ENCODE data around the gene SLC7A5.
A peak's percentile ranks its signal among the peaks of the same experiment; 100 is the strongest.

The SLC7A5 gene

DNA sequence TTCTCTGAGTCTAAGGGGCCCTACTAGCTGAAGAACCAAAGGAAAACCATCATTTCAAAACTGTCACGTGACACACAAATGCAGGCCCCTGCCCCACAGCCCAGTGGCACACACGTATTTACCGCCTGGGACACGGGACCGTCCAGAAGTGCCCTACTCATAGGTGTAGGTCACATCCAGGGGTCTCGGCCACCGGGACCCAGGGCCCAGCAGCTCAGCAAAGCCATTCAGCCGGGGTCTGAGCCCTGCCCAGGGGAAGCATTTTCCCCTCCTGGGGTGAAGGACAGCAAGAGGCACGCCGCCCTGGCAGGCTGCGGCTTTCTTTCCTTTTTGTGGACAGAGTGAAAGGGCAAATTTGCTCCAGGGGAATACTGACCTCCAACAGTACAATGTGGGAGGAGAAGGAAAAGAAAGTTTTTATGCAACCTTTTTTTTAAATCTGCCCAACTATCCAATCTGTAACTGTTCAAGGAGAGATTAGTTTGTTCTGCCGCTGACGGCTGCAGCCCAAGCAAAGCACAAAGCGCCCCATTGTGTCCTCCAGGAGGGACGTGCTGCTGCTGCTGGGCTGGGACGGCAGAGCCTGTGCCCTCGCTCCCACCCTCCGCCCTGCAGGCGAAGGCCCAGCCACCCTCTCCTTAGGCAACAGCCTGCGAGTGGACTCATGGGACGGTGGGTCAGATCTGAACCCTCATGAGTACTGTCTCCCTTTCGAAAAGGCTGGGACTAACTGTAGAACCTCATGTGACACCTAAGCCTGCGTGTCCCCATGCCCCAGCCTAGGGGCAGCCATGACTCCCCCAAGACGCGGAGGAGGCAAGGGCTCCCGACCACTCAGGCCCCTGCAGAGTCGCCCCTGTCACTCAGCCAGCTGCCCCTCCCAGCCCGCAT lies 21.3 kb downstream of the SLC7A5 start:
- peak in 50 of 56 donors; percentile 13 to 81 (median 62) for DNase-seq

DNA sequence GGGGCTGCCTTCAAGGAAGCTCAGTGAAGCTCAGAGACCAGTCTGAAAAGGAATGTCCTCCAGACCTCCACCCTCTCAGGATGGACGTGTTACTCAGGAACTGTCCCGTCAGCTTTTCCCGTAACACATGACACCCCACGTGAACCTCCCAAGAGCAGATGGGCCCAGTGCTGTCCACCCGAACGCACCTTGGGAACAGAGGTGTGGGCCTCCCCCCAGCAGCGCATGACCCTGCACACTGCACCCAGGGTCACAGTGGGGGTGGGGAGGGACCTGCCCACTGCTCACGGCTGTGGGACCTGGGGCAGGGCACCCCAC lies 21.9 kb downstream of the SLC7A5 start:
- DNase-seq = no peak

DNA sequence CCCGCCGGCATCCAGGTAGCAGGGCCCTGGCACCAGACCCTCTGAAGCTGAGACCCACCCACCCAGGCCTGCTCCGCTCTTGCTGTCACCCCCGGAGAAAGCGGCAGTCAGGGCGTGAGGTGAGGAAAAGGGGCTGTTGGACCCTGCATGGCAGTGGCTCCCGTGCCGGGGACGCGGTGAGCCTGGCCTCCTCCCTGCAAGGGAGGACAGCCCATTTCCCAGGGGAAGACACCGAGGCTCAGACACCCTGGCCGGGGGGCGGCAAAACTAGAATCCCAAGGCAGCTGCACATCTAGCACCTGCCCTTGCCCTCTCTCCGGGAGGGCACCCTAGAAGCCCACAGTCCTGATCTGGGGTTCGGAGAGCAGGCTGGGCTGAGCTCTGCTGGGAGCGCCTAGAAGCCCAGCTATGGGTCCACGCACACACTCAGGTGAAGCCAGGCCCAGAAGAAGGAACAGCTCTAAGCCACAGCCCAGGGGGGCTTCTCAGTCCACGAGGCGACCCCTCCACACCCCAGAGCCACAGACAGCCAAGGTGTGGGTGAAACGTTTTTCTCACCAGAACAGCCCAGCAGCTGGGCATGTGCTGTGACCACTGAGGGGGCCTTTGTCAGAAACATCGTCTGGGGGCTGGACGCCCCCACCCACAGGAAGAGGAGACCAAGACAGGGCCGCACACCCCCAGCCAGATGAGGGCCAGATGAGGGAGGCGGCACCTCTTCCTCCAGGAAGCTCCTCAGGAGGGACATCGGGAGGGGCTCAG lies 22.4 kb downstream of the SLC7A5 start:
- no peak for DNase-seq

DNA sequence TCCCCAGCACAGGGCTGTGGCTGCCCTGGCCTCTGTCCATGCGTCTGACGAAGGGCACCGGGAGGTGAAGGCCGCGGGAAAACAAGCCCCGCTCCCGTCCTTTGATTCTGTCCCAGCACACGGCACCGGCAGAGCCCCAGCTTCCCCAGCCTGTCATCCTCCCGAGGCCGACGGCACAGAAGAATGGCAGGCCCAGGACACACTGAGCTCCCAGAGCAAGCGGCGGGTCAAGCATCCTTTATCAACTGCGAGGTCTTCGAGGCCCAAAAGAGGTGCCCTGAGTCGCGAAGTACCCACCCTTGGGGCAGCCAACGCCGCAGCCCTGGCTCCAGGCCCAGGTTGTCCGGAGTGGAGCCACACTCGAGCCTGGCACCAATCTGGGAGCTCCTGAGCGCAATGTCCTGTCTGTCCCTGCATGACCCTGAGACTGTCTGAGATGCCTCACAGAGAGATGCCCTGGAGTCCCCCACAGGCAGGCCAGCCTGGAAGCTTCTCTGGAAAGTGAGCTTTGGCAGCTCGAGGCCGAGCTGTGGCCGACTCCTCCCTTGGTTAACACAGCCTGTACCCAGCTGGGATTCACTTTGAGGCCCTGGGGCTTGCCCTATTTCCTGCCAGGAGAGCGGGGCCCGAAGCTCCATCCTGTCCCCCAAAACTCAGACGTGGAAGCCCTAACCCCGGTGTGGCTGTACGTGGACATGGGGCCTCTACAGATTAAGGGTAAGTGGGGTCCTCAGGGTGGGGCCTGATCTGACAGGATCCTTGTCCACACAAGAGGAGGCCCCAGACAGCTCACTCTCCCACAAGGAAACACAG lies 23.3 kb downstream of the SLC7A5 start:
- DNase-seq = no peak

DNA sequence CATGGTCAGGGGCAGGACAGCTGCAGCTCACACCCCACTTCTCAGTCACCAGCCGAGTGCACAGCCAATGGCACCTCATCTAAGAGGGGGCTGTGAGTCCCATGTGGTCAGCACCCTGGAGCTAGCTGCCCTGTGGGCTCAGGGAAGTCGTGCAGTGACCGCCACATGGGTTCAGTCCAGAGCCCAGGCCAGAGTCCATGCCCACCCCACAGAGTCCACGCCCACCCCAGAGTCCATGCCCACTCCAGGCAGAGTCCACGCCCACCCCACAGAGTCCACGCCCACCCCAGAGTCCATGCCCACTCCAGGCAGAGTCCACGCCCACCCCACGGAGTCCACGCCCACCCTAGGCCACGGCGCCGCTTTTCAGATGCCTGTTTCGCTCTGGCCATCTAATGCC lies 24.1 kb downstream of the SLC7A5 start:
- DNase-seq = no peak

DNA sequence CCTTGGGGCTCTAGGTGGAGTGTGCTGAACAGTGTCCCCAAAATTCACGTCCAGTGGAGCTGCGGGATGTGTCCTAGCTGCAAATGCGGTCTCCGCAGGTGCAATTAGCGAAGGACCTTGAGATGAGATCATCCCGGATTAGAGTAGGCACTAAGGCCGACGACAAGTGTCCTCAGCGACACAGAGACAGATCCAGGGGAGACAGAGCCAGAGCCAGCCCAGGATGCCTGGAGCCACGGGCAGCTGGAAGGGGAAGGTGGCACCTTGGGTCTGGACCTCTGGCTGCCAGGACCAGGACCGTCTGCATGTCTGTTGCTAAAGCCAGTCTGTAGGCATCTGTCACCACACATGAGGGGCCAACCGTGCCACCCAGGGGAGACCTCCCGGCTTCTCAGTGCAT lies 24.5 kb downstream of the SLC7A5 start:
- DNase-seq = no peak

DNA sequence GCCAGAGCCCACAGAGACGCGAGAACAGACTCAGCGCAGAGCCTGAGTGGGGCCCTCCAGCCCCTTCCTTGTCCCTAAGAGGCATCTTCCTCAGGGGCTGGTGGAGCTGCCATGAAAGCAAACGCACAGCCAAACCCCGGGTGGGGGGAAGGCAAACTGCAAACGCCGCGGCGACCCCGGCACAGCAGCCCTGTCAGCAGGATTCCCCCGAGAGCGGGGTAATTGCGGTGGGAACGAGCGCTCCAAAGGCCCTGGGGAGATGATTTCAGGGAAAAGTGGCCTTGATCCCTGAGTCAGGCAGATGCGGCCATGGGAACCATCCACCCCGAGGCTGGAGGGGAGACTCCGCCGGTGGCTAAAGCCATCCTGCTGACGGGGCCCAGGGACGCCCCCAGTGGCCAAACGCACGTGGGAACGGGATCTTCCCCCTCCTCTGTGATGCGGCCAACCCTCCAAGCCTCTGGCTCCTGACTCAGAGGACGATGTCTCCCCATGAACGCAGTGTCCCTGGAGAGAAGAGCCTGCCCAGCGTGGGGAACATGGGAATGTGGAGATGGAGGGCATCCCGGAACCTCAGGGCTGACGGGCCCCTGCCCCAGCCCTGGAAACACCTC lies 25.1 kb downstream of the SLC7A5 start:
- no peak for DNase-seq

DNA sequence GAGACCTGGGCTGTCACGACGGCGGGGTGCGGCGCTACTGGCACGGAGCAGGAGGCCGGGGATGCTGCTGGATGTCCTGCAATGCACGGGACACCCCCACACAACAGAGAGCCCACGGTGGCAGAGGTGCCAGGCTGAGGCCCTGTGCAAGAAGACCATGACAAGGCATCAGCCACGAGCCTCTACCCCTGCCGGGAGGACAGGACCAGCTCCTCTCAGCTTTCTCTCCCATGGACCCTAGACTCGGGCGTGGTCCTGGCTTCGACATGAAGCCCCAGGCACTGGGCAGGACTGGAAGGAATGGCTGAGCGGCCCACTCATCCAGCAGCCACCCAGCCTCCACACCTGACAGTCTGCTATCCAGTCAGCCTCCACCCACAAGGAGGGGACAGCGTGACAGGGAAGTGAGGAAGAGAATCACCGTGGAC lies 25.6 kb downstream of the SLC7A5 start:
- DNase-seq = no peak

DNA sequence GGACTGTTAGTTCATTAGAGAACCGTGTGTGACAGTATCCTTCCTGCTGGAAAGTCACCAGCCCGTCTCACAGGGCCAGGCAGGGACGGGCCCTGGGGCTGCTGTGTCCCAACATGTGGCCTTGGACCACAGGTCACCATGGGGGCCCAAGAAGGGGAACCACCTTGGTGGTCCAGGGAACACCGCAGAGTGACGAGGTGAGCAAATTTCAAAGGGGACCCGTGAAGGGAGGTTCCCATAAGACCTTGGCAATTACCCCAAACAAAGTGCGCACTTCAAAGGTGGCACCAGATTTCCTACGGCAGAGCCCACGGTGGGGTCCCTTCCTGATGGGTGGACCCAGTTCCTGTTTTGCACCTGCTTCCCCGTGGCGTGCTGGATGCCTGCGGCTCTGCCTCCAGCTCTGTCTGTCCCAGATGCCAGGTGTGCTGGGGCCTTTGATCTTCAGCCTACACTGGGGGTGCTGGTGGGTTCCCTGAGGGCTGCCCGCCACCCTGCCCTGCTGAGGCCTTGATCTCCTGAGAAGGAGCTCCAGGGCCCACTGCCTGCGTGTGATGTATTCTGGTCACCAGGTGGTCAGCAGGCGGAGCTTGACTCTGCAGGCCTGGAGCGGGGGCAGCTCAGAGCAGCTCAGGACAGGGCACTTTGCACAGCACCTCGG lies 27.0 kb downstream of the SLC7A5 start:
- DNase-seq = no peak

DNA sequence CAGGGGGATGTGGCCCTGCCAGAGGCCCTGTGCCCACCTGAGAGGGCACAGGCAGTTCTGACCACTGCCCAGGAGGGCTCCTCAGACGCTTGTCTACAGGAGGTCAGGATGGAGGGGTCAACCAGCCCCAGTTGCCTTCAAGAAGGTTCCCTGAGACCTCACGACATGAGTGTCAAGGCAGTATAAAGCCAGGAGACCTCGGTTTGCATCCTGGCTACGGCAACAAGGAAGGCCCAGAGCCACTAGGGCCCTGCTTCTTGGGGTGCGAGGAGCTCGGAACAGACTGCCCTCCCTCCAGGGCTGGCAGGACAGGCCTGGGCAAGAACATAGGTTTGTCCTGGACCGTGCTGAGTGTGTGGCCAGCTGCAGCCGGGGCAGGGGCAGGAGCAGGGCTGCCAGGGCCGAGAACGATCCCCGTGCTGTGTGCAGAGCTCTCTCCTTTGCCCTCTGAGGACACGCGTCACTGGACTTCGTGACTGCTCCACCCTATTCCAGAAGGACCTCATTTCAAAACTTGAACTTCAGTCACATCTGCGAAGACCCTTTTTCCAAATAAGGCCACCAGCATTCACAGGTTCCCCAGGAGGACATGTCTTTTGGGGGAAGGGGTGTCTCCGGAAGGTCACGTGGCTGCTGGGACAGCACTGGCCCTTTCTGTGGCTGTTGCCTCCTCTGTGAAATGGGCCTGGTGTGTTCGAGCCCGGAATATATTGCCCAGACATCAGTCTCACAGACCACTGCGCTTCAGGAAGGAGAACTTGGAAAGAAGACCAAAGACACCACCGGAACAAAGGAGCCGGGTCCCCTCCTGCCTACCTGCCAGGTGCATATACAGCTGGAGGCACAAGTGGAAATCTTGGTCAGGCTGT lies 27.7 kb downstream of the SLC7A5 start:
- DNase-seq = no peak

DNA sequence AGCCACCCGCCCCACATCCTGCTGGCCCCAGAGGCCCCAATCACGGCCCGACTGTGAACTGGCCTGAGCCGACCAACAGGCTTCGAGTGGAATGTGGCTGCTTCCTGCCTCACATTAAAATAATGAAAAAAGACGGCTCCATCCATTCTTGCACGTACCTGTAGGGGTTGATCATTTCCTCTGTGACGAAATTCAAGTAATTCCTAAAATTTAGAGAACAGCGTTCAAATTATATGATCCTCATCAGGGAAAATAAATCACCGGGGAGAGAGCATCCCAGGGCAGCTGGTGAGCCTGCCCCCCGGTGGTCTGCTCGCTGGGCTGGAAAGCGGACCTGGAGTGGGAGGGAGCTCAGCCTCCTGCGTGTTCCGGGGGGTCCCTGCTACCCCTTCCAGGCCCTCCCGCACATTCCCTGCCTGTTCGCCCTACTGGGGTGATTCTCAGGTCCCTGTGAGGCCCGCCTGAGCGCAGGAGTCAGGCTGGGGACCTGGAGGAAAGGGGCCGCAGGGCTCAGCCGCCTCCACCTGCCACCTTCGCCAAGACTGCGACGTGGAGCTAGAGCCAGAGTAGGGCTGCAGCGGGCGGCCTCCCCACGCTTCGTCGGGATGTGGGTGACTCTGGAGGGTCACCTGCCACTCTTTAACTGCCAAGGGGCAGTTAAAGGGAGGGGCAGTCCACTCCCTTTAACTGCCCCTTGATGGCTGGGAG lies 28.9 kb downstream of the SLC7A5 start:
- no peak for DNase-seq

DNA sequence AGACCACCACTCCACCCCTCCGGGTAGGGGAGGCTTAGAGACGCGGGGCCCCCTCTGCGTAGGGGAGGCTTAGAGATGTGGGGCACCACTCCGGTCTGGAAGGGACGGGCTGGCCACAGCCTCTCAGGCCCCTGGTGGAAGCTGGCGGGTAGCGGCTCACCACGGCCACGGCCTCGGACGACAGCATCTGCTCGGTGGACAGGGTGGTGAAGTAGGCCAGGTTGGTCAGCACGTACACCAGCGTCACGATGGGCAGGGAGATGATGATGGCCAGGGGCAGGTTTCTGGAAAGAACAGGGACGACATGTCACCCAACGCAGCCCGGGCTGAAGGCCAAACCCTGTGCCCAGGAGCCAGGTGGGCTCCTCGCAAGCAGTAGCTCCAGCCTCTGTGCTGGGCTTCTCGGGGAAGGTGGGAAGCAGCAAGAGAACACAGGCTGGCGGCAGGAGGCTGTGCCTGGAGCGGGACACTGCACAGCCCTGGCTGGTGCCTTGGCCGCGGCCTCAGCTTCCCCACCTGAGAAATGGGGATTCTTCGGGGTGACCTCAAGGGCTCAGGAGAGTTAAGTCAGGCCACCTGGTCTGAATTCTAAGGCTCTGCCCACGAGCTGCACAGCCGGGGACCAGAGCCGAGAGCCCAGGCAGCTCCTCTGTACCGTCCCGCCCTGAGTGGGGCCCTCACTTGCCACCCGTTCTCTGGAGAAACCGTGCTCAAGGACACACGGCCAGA lies 29.6 kb downstream of the SLC7A5 start:
- no peak for DNase-seq

DNA sequence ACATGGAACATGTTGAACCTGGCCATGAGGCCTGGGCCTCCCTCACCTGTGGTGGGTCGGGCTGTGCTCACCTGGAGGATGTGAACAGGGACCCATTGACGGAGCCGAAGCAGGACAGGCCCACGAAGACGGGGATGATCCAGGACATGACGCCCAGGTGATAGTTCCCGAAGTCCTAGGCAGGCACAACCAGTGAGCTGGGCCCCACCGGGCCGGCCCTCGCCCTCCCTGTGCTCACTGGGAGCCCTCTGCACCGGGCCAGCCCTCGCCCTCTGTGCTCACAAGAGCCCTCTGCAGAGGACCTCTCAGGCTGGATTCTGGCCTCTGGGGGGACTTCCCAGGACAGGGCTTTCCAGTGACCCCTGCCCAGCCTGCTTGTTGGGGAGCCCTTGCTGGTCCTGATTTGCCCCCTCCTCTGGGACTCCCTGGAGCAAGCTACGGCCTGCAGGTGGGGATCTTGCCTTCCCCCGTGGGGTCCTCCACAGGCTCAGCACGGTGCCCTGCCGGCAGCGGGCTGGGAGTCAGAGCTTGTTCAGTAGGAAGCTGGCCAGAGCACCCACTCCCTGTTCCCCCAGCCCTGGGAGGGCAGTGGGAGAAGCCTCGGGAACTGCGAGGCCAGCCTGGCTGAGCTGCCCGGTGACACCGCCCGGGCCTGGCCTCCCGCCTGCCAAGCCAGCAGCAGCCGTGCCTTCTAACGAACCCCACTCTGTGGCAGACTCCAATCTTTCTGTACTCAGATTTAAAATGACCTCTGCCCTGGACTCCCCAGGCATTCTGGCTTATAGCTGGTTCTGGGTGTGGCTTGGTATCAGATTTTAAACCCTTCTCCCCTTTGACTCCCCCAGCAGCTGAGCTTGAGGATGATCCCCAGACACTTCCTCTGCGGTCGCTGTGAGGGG lies 30.4 kb downstream of the SLC7A5 start:
- DNase-seq = no peak

DNA sequence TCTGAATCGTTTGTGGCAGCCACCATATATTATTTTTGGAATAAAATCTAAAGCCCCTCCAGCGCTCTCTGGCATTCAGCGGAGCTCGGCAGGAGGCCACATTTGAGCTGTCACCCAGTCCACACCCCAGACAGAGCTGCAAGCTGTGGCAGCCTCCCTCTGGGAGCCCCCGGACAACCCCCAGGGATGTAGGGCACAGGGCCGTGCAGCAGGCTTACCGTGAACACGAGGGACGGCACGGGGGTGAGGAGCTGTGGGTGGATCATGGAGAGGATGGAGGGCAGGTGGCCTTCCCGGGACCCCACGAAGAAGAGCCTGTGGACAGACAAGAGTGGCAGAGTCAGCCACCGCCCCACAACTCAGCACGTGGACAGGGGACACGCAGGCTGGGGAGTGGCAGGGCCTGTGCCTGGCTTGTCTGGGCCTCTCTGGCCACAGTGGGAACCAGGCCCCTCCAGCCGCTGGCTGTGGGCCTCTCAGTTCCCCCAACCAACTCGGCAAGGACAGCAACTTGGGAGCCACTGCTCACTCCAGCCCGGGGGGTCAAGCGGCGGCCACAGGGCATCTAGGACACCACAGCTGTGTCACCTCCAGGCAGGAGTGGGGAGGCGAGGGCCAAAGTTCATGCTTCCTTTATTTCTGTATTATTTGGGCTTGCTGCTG lies 31.5 kb downstream of the SLC7A5 start:
- no peak for DNase-seq

DNA sequence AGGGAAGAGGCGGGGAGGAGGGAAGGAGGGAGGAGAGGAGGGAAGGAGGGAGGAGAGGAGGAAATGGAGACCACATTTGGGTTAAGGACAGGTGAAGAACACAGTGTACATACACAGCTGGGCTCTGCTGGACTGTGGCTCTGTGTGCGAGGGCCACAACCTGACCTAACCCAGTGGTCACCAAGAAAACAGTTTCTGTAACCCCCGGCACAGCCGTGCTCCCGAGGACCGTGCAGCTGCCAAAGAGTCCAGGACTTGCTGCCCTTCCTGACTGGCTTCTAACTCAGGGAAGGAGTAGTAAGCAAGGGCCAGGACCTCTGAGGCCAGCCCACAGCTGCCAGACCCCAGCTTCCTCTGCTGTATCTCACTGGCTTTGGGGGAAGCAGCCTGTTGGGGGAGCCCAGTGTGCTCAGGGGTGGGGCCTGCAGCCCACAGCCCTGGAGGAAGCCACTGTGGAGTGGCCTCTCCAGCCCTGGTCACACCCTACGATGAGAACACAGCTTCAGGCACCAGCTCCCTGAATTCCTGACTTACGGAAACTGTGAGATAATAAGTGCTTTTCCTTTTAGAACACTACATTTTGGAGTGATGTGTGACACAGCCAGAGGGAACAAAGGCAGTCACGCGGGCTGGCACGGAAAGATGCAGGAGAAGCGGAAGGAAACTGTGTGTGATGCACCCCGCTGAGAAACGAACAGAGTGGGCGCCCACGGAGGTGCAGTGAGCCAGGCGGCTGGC lies 32.3 kb downstream of the SLC7A5 start:
- peak in 32 of 56 donors; percentile 9 to 81 (median 41) for DNase-seq

DNA sequence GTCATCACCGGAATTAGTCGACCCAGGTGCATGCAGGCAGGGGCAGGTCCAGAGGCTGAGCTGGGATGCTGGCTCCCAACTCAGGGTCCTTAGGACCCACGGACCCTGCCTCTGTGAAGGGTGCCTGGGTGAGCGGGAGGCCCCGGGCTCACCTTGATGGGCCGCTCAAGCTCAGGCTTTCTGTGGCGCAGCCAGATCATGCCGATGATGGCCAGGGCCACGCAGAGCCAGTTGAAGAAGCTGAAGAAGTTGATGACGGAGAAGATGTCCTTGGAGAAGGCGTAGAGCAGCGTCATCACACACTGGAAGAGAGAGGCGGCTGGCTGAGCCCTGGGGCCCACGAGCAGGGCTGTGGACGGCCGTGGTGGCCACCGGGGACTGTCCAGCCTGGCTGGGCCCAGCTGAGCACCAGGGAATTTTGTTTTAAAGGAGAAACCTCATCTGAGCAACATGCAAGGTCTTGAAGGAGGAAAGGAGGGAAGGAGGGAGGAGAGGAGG lies 32.9 kb downstream of the SLC7A5 start:
- no peak for DNase-seq

Data from nucleus accumbens (tissue), 56 donors.